RKO (cell line): ENCODE measurements around the gene MTERF4.

Source experiments
- DNase-seq: peaks from one replicate; pipeline ENCODE4 v3.0.0-alpha.2; 2016; ENCODE audit warnings: low spot score

The MTERF4 gene

GRCh38 chr2:241049739-241050623, 52.1 kb downstream of the MTERF4 start:
- DNase-seq, result no peak

GRCh38 chr2:241048949-241049343, 53.1 kb downstream of the MTERF4 start:
- DNase-seq, result no peak

- no peak for DNase-seq
These were observed 53.7 kb downstream of the MTERF4 start for GRCh38 chr2:241048149-241048948.

GRCh38 chr2:241047253-241048010, 54.7 kb downstream of the MTERF4 start:
- no peak for DNase-seq
